Right atrium auricular region (tissue), 2 donors: ENCODE results near the gene POLR2H. TPM values are rescaled to one million over a fixed set of nuclear protein-coding genes. Genes with fewer than 3 reads are reported as not detected.

Source experiments
- DNase-seq: peaks from one replicate; pipeline ENCODE4 v3.0.0-alpha.2; 2019; ENCODE audit warnings: low spot score
- H3K27ac ChIP-seq, 2 donors: fragments of 200-600 bp; sonication (generic); 1 replicate in 1 of 2; 2 replicates in 1 of 2; pipeline ENCODE4 v1.5.1; 2016 to 2019
- H3K27me3 ChIP-seq, 2 donors: fragments of 200-600 bp; sonication (generic); one replicate each; pipeline versions ENCODE4 v1.5.1 to v1.6.0; 2017 to 2019
- H3K36me3 ChIP-seq: fragments of 200-600 bp; sonication (generic); one replicate; pipeline ENCODE4 v1.5.1; 2016
- H3K4me1 ChIP-seq, 2 donors: fragments of 200-600 bp; sonication (generic); one replicate each; pipeline versions ENCODE4 v1.5.1 to v1.6.0; 2017 to 2019
- H3K4me3 ChIP-seq, 2 donors: fragments of 200-600 bp; sonication (generic); 1 replicate in 1 of 2; 2 replicates in 1 of 2; pipeline ENCODE4 v1.5.1; 2017 to 2019; ENCODE audit warnings: mild to moderate bottlenecking in 1 of 2, moderate library complexity in 1 of 2
- H3K9me3 ChIP-seq, 2 donors: fragments of 200-600 bp; sonication (generic); one replicate each; pipeline ENCODE4 v1.5.1; 2019
- CTCF ChIP-seq, 2 donors: fragments of 200-600 bp; sonication (generic); IDR thresholded peaks; one replicate each; pipeline ENCODE4 v1.5.1; 2019; ENCODE audit warnings: antibody characterized with exemption in 2 of 2
- total RNA-seq, 2 donors: library from RNA; depleted of rRNA; stranded (reverse); fragments of >200 nt; gene quantifications; one replicate each; pipeline ENCODE4 v1.1.0, GENCODE V29; 2016

Gene POLR2H
- total RNA-seq, 2 donors from 2014 or later, result 26.8 to 35.5 TPM

GRCh38 chr3:184335661-184336546 lies 25.6 kb upstream of the POLR2H start:
- no peaks in the 10 kb centered on the region for H3K27me3 ChIP-seq
- no peak for TF ChIP-seq CTCF (IDR thresholded peaks at IDR 0.05)
- no peaks in the 10 kb centered on the region for H3K9me3 ChIP-seq
- peaks cover 0 to 59% of the 10 kb centered on the region in 2 donors for H3K4me1 ChIP-seq
- DNase-seq, result peak; percentile 86
- H3K4me3 ChIP-seq, result peak overlapping the region; percentile 84 to 90
- peaks cover 47% of the 10 kb centered on the region for H3K36me3 ChIP-seq
- peak overlapping the region; percentile 98 to 99 for H3K27ac ChIP-seq

- no peaks in the 10 kb centered on the region for H3K9me3 ChIP-seq
- DNase-seq, result peak; percentile 70
- no peak for TF ChIP-seq CTCF (IDR thresholded peaks at IDR 0.05)
- peak overlapping the region; percentile 98 to 99 for H3K27ac ChIP-seq
- peaks cover 0 to 54% of the 10 kb centered on the region in 2 donors for H3K4me1 ChIP-seq
- H3K4me3 ChIP-seq, result peak overlapping the region; percentile 84 to 90
- H3K27me3 ChIP-seq, result no peaks in the 10 kb centered on the region
- H3K36me3 ChIP-seq, result peaks cover 43% of the 10 kb centered on the region
These were observed 24.7 kb upstream of the POLR2H start for GRCh38 chr3:184336547-184337398.

GRCh38 chr3:184337399-184337714 lies 24.2 kb upstream of the POLR2H start, which contains the start of gene FAM131A:
Gene FAM131A, plus strand, starts transcription at chr3:184337600. Its CDS starts 31 bp downstream, at chr3:184337631.
- peak; percentile 87 for DNase-seq
- no peak for TF ChIP-seq CTCF (IDR thresholded peaks at IDR 0.05)
- peaks cover 43% of the 10 kb centered on the region for H3K36me3 ChIP-seq
- H3K27me3 ChIP-seq, result no peaks in the 10 kb centered on the region
- no peaks in the 10 kb centered on the region for H3K9me3 ChIP-seq
- peak within 1 kb of the TSS; percentile 84 to 90 for H3K4me3 ChIP-seq
- peaks cover 0 to 50% of the 10 kb centered on the region in 2 donors for H3K4me1 ChIP-seq
- H3K27ac ChIP-seq, result peak within 1 kb of the TSS; percentile 98 to 99

GRCh38 chr3:184337981-184338380 lies 23.5 kb upstream of the POLR2H start:
- H3K4me1 ChIP-seq, result peaks cover 0 to 48% of the 10 kb centered on the region in 2 donors
- no peak for TF ChIP-seq CTCF (IDR thresholded peaks at IDR 0.05)
- peak overlapping the region; percentile 98 to 99 for H3K27ac ChIP-seq
- peak overlapping the region; percentile 14 to 38 for H3K4me3 ChIP-seq
- DNase-seq, result no peak
- H3K27me3 ChIP-seq, result no peaks in the 10 kb centered on the region
- H3K9me3 ChIP-seq, result no peaks in the 10 kb centered on the region
- peaks cover 43% of the 10 kb centered on the region for H3K36me3 ChIP-seq

- Histone ChIP-seq H3K4me1 (peaks cover 0 to 48% of the 10 kb centered on the region in 2 donors), H3K4me3 (peak overlapping the region; percentile 14 to 38), H3K9me3 (no peaks in the 10 kb centered on the region), H3K27ac (peak overlapping the region; percentile 98 to 99), H3K36me3 (peaks cover 43% of the 10 kb centered on the region), H3K27me3 (no peaks in the 10 kb centered on the region)
- no peak for TF ChIP-seq CTCF (IDR thresholded peaks at IDR 0.05)
- peak; percentile 92 for DNase-seq
These were observed 23.0 kb upstream of the POLR2H start for GRCh38 chr3:184338511-184338945.
